Lung (tissue), 12 donors: ENCODE results near the gene CLDN15. TPM values are rescaled to one million over a fixed set of nuclear protein-coding genes. Genes with fewer than 3 reads are reported as not detected.

Experiments used
- ATAC-seq: fragments of 200-7000 bp; cut with Tn5 transposase; one replicate; pipeline ENCODE4 v1.9.1; 2020; ENCODE audit warnings: moderate number of reproducible peaks; ENCODE audit not compliant: insufficient read depth, low FRiP score
- DNase-seq, 3 donors: peaks; one replicate each; pipeline ENCODE4 v3.0.0-alpha.2; 2013 to 2017
- H3K27ac ChIP-seq, 2 donors: one replicate each; pipeline ENCODE4 v1.5.1; 2013; ENCODE audit warnings: mild to moderate bottlenecking in 2 of 2, moderate library complexity in 2 of 2, control low read depth in 1 of 2, inconsistent platforms in 1 of 2, low read depth in 1 of 2, low read length in 1 of 2
- H3K27me3 ChIP-seq, 3 donors: one replicate each; pipeline ENCODE4 v1.5.1; 2013; ENCODE audit warnings: low read length in 2 of 3; ENCODE audit not compliant: control insufficient read depth in 3 of 3, insufficient read depth in 3 of 3
- H3K36me3 ChIP-seq, 4 donors: one replicate each; pipeline ENCODE4 v1.5.1; 2013; ENCODE audit warnings: low read length in 4 of 4, mild to moderate bottlenecking in 1 of 4, moderate library complexity in 1 of 4; ENCODE audit not compliant: control insufficient read depth in 4 of 4, insufficient read depth in 4 of 4
- H3K4me1 ChIP-seq, 5 donors: one replicate each; pipeline ENCODE4 v1.5.1; 2013; ENCODE audit warnings: low read length in 5 of 5, mild to moderate bottlenecking in 2 of 5, moderate library complexity in 1 of 5; ENCODE audit not compliant: control insufficient read depth in 5 of 5, insufficient read depth in 5 of 5
- H3K4me3 ChIP-seq: one replicate; pipeline ENCODE4 v1.5.1; 2013; ENCODE audit warnings: mild to moderate bottlenecking, control low read depth, moderate library complexity
- H3K9ac ChIP-seq, 2 donors: one replicate each; pipeline ENCODE4 v1.5.1; 2013; ENCODE audit warnings: low read length in 2 of 2, control low read depth in 1 of 2; ENCODE audit not compliant: insufficient read depth in 1 of 2
- H3K9me3 ChIP-seq, 4 donors: one replicate each; pipeline ENCODE4 v1.5.1; 2013; ENCODE audit warnings: low read length in 3 of 4, mild to moderate bottlenecking in 1 of 4, moderate library complexity in 1 of 4; ENCODE audit not compliant: control insufficient read depth in 4 of 4, insufficient read depth in 3 of 4
- CTCF ChIP-seq: IDR thresholded peaks from 2 replicates; pipeline ENCODE4 v1.5.1; 2012; ENCODE audit warnings: mild to moderate bottlenecking; ENCODE audit errors: control extremely low read depth, extremely low read depth
- WGBS, 2 donors: extraction: QIAGEN DNeasy Blood & Tissue Kit; methylation state at CpG; one replicate each; pipeline ENCODE4 v1.1.7; 2013; 5-methylcytosine and 5-hydroxymethylcytosine counted together
- polyA plus RNA-seq, 2 donors: library from polyadenylated mRNA; stranded (reverse); fragments of 200-250 nt; gene quantifications; one replicate each; pipeline ENCODE4 v1.2.1, GENCODE V29; 2013
- total RNA-seq, 2 donors: library from RNA; depleted of rRNA in 1 of 2; stranded (reverse); fragments of >200 nt in 1 of 2; gene quantifications; one replicate each; pipeline ENCODE4 v1.2.1, GENCODE V29; 2014 to 2021
- donor health status: control.
- donor health status: control.
- donor health status: Bipolar disorder and iron deficiency.
- donor health status: healthy.
- donor health status: DM: yes; HTN: yes; CAD: no.

The CLDN15 gene
- total and polyA plus RNA-seq, 4 donors = 5.2 to 8.0 (median 6.6) TPM

- ATAC-seq (no peak), DNase-seq (no peak)
Measured at GRCh38 chr7:101211501-101211900, 26.1 kb downstream of the CLDN15 start.

DNA sequence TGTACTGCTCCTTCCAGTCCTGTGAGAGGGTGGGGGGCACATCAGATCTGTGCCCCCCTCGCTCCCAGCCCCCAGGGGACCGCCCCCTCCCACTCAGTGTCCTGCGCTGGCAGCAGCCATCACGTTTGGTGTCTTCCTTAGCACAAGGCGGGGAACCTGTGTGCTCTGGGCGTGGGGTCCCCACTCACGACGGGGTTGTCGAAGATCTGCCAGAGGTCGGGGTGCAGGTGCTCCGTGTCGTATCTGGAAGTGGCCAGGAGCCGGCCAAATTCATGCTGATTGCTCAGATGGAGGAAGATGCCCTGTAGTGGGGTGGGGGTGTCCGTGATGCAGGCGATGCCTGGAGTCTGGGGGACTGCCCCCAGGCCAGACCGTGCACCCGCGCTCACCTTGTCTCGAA lies 27.5 kb downstream of the CLDN15 start:
- ATAC-seq (no peak), DNase-seq (no peak)
- no peak for TF ChIP-seq CTCF
- Histone ChIP-seq H3K9me3 (no peaks in the 10 kb centered on the region), H3K36me3 (peaks cover 10 to 63% (median 12%) of the 10 kb centered on the region in 4 donors), H3K9ac (no peak overlapping the region), H3K27ac (no peak overlapping the region), H3K4me1 (no peaks in the 10 kb centered on the region), H3K4me3 (no peak overlapping the region), H3K27me3 (no peaks in the 10 kb centered on the region)
- 95 to 97% methylated on average over 19 of the region's 19 CpGs for WGBS, 2 donors

More at GRCh38 chr7:101211501-101211900, 26.1 kb downstream of the CLDN15 start:
- Histone ChIP-seq H3K36me3 (peaks cover 11 to 61% (median 14%) of the 10 kb centered on the region in 4 donors), H3K4me1 (peaks cover 0 to 7% (median 5%) of the 10 kb centered on the region in 5 donors), H3K4me3 (no peak overlapping the region), H3K9ac (no peak overlapping the region), H3K9me3 (no peaks in the 10 kb centered on the region), H3K27me3 (no peaks in the 10 kb centered on the region), H3K27ac (no peak overlapping the region)
- WGBS, 2 donors = 97% methylated on average over 24 of the region's 24 CpGs
- no peak for TF ChIP-seq CTCF

GRCh38 chr7:101208794-101209193 lies 28.8 kb downstream of the CLDN15 start:
- ATAC-seq = no peak
- Histone ChIP-seq H3K9ac (no peak overlapping the region), H3K4me3 (no peak overlapping the region), H3K36me3 (peaks cover 8 to 59% (median 12%) of the 10 kb centered on the region in 4 donors), H3K4me1 (no peaks in the 10 kb centered on the region), H3K27me3 (peaks cover 0 to under 1% (median 0%) of the 10 kb centered on the region in 3 donors), H3K9me3 (no peaks in the 10 kb centered on the region), H3K27ac (no peak overlapping the region)
- no peak for DNase-seq
- 90 to 94% methylated on average over 14 of the region's 14 CpGs for WGBS, 2 donors
- no peak for TF ChIP-seq CTCF

GRCh38 chr7:101207459-101207858 lies 30.1 kb downstream of the CLDN15 start:
- ATAC-seq (no peak), DNase-seq (no peak)
- H3K9ac ChIP-seq = no peak overlapping the region
- no peaks in the 10 kb centered on the region for H3K9me3 ChIP-seq
- H3K27ac ChIP-seq = no peak overlapping the region
- peaks cover 8 to 53% (median 12%) of the 10 kb centered on the region in 4 donors for H3K36me3 ChIP-seq
- H3K27me3 ChIP-seq = peaks cover 2 to 14% (median 8%) of the 10 kb centered on the region in 3 donors
- 93 to 94% methylated on average over 15 to 17 of the region's 17 CpGs for WGBS, 2 donors
- no peak overlapping the region for H3K4me3 ChIP-seq
- no peak for TF ChIP-seq CTCF
- H3K4me1 ChIP-seq = no peaks in the 10 kb centered on the region
